Astrocyte (in vitro differentiated cells and primary cell): ENCODE results near the gene SLC25A43. TPM values are rescaled to one million over a fixed set of nuclear protein-coding genes. Genes with fewer than 3 reads are reported as not detected.

Source experiments
- DNase-seq: peaks from one replicate; pipeline ENCODE4 v3.0.0-alpha.2; 2010; ENCODE audit warnings: low read depth
- FAIRE-seq: peaks from 2 replicates; lab custom pipeline; 2011; peaks lifted over from hg19 to GRCh38; lab: Jason Lieb, UNC
- H2AFZ ChIP-seq: 2 replicates; pipeline ENCODE4 v1.6.0; 2012; ENCODE audit warnings: low read depth, low read length, inconsistent platforms
- H3K27ac ChIP-seq: 2 replicates; pipeline ENCODE4 v1.5.1; 2011; ENCODE audit warnings: low read depth, low read length, inconsistent platforms
- H3K27me3 ChIP-seq: 2 replicates; pipeline ENCODE4 v1.6.0; 2011; ENCODE audit warnings: low read length, inconsistent platforms; ENCODE audit not compliant: insufficient read depth
- H3K36me3 ChIP-seq: 2 replicates; pipeline ENCODE4 v1.5.1; 2011; ENCODE audit warnings: low read length, inconsistent platforms; ENCODE audit not compliant: insufficient read depth
- H3K4me1 ChIP-seq: 2 replicates; pipeline ENCODE4 v1.5.1; 2011; ENCODE audit warnings: low read length, inconsistent platforms; ENCODE audit not compliant: insufficient read depth
- H3K4me2 ChIP-seq: 2 replicates; pipeline ENCODE4 v1.6.0; 2012; ENCODE audit warnings: low read length, inconsistent platforms
- H3K4me3 ChIP-seq: 2 replicates; pipeline ENCODE4 v1.5.1; 2011; ENCODE audit warnings: low read depth, mild to moderate bottlenecking, low read length, inconsistent platforms; ENCODE audit not compliant: insufficient read depth
- H3K79me2 ChIP-seq: 2 replicates; pipeline ENCODE4 v1.6.0; 2012; ENCODE audit warnings: mild to moderate bottlenecking, low read length, inconsistent platforms; ENCODE audit not compliant: insufficient read depth
- H3K9ac ChIP-seq: 2 replicates; pipeline ENCODE4 v1.6.0; 2012; ENCODE audit warnings: mild to moderate bottlenecking, low read length, inconsistent platforms
- H3K9me3 ChIP-seq: 2 replicates; pipeline ENCODE4 v1.5.1; 2012; ENCODE audit warnings: low read depth, mild to moderate bottlenecking, low read length, inconsistent platforms; ENCODE audit not compliant: insufficient read depth
- H4K20me1 ChIP-seq: 2 replicates; pipeline ENCODE4 v1.6.0; 2012; ENCODE audit warnings: low read length, inconsistent platforms; ENCODE audit not compliant: insufficient read depth
- H3K27ac Mint-ChIP-seq: one replicate; pipeline ENCODE4 v1.8.0; 2021; ENCODE audit warnings: mild to moderate bottlenecking, mixed read lengths; ENCODE audit not compliant: unreplicated experiment
- H3K27me3 Mint-ChIP-seq: one replicate; pipeline ENCODE4 v1.8.0; 2021; ENCODE audit warnings: low read depth, mixed read lengths; ENCODE audit not compliant: unreplicated experiment
- H3K36me3 Mint-ChIP-seq: one replicate; pipeline ENCODE4 v1.8.0; 2021; ENCODE audit warnings: low read depth, mixed read lengths; ENCODE audit not compliant: unreplicated experiment
- H3K4me1 Mint-ChIP-seq: one replicate; pipeline ENCODE4 v1.8.0; 2021; ENCODE audit warnings: low read depth, mixed read lengths; ENCODE audit not compliant: unreplicated experiment
- H3K4me3 Mint-ChIP-seq: one replicate; pipeline ENCODE4 v1.8.0; 2021; ENCODE audit warnings: mild to moderate bottlenecking, moderate library complexity, mixed read lengths; ENCODE audit not compliant: unreplicated experiment
- H3K9me3 Mint-ChIP-seq: one replicate; pipeline ENCODE4 v1.8.0; 2021; ENCODE audit warnings: mild to moderate bottlenecking, mixed read lengths; ENCODE audit not compliant: unreplicated experiment
- CTCF ChIP-seq: IDR thresholded peaks from 2 replicates; pipeline ENCODE4 v1.5.1; 2011; ENCODE audit warnings: low read depth, mild to moderate bottlenecking, inconsistent platforms, low read length, moderate library complexity; ENCODE audit not compliant: insufficient read depth
- EZH2 ChIP-seq: IDR thresholded peaks from 2 replicates; pipeline ENCODE4 v1.6.1; 2012; ENCODE audit warnings: mild to moderate bottlenecking, low read length, inconsistent platforms; ENCODE audit not compliant: insufficient read depth
- total RNA-seq: library from RNA; stranded (reverse); gene quantifications from 2 replicates; pipeline ENCODE4 v1.2.1, GENCODE V29; 2021

Gene SLC25A43
- total RNA-seq, 1 donor from 2014 or later, result 11.6 TPM

- H3K27me3 Mint-ChIP-seq, result no peaks in the 10 kb centered on the region
- Histone ChIP-seq H3K27me3 (no peaks in the 10 kb centered on the region), H3K4me2 (no peak overlapping the region), H4K20me1 (no peaks in the 10 kb centered on the region), H2AFZ (no peak overlapping the region), H3K27ac (no peak overlapping the region), H3K4me3 (no peak overlapping the region), H3K36me3 (no peaks in the 10 kb centered on the region), H3K9me3 (no peaks in the 10 kb centered on the region), H3K79me2 (no peaks in the 10 kb centered on the region), H3K9ac (no peak overlapping the region), H3K4me1 (peaks cover 5% of the 10 kb centered on the region)
- no peak for TF ChIP-seq CTCF
- no peak for TF ChIP-seq EZH2
- FAIRE-seq, result peak; percentile 97
- H3K4me1 Mint-ChIP-seq, result peaks cover 17% of the 10 kb centered on the region
- no peak overlapping the region for H3K27ac Mint-ChIP-seq
- no peak overlapping the region for H3K4me3 Mint-ChIP-seq
- H3K9me3 Mint-ChIP-seq, result peaks cover 2% of the 10 kb centered on the region
- H3K36me3 Mint-ChIP-seq, result no peaks in the 10 kb centered on the region
- no peak for DNase-seq
These were observed 23.6 kb upstream of the SLC25A43 start for GRCh38 chrX:119375561-119375960.

DNA sequence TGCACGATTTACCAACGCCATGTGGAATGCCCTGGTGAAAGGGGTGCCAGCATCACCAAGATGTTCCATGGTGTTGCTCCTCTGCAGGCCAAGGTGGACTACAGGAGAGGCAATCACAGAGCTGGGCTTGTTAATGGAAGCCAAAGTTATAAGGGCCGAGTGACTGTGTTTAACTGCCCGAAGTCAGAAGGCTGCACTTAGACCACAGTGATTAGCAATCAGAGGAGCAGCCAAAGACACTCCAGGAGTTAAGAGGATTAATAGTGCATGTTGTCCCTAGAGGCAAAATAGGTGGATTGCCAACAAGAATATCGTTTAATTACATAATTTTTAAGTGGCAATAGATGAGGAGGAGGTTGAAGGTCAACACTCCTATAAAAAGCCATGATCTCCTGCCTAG is 22.8 kb upstream of the SLC25A43 start:
- no peak overlapping the region for H2AFZ ChIP-seq
- no peak overlapping the region for H3K9ac ChIP-seq
- no peak overlapping the region for H3K27ac Mint-ChIP-seq
- no peak overlapping the region for H3K4me3 Mint-ChIP-seq
- H3K4me2 ChIP-seq, result no peak overlapping the region
- TF ChIP-seq EZH2 (no peak), CTCF (no peak)
- no peak for DNase-seq
- H3K36me3 Mint-ChIP-seq, result no peaks in the 10 kb centered on the region
- H3K4me1 ChIP-seq, result peaks cover 5% of the 10 kb centered on the region
- peak; percentile 71 for FAIRE-seq
- H3K4me1 Mint-ChIP-seq, result peaks cover 19% of the 10 kb centered on the region
- H3K36me3 ChIP-seq, result no peaks in the 10 kb centered on the region
- no peak overlapping the region for H3K4me3 ChIP-seq
- no peaks in the 10 kb centered on the region for H3K9me3 ChIP-seq
- no peaks in the 10 kb centered on the region for H3K79me2 ChIP-seq
- no peaks in the 10 kb centered on the region for H3K27me3 Mint-ChIP-seq
- H3K27me3 ChIP-seq, result no peaks in the 10 kb centered on the region
- peaks cover 2% of the 10 kb centered on the region for H3K9me3 Mint-ChIP-seq
- no peak overlapping the region for H3K27ac ChIP-seq
- no peaks in the 10 kb centered on the region for H4K20me1 ChIP-seq

DNA sequence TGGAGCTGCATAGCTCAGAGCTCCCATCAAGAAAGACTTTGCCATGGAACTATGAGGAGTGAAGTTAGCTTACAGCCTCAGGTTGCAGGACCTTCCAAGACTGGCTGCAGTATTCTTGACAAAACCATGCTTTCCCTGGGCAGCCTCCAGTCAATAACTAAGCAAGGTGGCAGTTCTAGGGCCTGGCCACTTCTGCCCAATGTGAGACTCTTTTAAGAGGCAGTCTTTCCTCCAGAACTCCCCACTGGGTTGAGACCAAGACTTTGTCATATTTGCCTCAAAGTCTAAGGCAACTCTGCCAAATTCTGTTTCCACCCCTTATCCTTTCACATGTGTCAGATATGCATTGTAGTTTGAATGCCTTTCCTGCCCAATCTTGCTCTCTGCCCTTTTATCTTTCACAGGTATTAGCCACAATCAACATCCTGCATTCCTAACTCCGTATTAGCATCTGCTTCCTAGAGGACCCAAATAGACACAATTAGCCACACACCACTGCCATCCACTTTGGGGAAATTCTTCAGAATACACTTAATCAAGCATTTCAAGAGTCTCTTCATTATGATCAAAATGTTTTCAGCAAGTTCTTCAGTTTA is 17.7 kb upstream of the SLC25A43 start:
- H3K9me3 ChIP-seq, result no peaks in the 10 kb centered on the region
- no peaks in the 10 kb centered on the region for H3K4me1 ChIP-seq
- H3K4me3 ChIP-seq, result no peak overlapping the region
- no peak for FAIRE-seq
- no peaks in the 10 kb centered on the region for H3K79me2 ChIP-seq
- no peak overlapping the region for H3K9ac ChIP-seq
- H4K20me1 ChIP-seq, result no peaks in the 10 kb centered on the region
- H3K9me3 Mint-ChIP-seq, result no peaks in the 10 kb centered on the region
- no peak for DNase-seq
- H3K4me2 ChIP-seq, result no peak overlapping the region
- H3K36me3 Mint-ChIP-seq, result no peaks in the 10 kb centered on the region
- peaks cover 2% of the 10 kb centered on the region for H3K4me1 Mint-ChIP-seq
- no peaks in the 10 kb centered on the region for H3K27me3 Mint-ChIP-seq
- no peak overlapping the region for H3K27ac ChIP-seq
- no peak overlapping the region for H3K27ac Mint-ChIP-seq
- H2AFZ ChIP-seq, result no peak overlapping the region
- H3K4me3 Mint-ChIP-seq, result no peak overlapping the region
- no peaks in the 10 kb centered on the region for H3K36me3 ChIP-seq
- TF ChIP-seq CTCF (no peak), EZH2 (no peak)
- H3K27me3 ChIP-seq, result no peaks in the 10 kb centered on the region
